ENCODE data around the gene OR4D9. TPM values are rescaled to one million over a fixed set of nuclear protein-coding genes. Genes with fewer than 3 reads are reported as not detected.

Gene OR4D9
- total and polyA plus RNA-seq, 10 of the 15 experiments (the other 5 are each of a cell fraction or from before 2014, with no cell fraction given): not detected

DNA sequence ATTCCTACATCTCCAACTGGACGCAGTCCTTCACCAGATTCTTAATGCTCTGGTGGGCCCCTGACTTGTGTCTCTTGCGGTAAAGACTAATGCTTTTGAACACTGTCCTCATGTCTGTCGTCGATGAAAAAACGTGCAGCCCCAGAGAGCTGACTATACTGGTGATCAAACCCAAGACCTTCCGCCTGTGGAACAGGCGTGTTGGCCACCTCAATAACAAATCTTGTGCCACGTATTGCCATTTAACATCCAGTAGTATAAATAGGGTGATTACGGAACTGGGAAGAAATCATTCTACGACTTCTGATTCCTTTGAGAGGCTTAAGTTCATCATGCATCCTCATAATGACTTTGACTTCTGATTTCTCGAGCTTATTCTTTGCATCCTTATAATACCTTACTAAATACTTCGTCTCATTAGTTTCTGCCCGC lies 45.6 kb downstream of the OR4D9 start (continued):
- TF ChIP-seq, protein P1, sequence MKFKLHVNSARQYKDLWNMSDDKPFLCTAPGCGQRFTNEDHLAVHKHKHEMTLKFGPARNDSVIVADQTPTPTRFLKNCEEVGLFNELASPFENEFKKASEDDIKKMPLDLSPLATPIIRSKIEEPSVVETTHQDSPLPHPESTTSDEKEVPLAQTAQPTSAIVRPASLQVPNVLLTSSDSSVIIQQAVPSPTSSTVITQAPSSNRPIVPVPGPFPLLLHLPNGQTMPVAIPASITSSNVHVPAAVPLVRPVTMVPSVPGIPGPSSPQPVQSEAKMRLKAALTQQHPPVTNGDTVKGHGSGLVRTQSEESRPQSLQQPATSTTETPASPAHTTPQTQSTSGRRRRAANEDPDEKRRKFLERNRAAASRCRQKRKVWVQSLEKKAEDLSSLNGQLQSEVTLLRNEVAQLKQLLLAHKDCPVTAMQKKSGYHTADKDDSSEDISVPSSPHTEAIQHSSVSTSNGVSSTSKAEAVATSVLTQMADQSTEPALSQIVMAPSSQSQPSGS (IDR thresholded peaks at IDR 0.05; ENCODE audit: low read length): 0 out of 2 replicates have a peak, but pooled peaks have one; percentile 27
- TF ChIP-seq STAT1 (conservative IDR thresholded peaks at IDR 0.05) (no peak), PML (IDR thresholded peaks at IDR 0.05; ENCODE audit: low read length) (0 out of 2 replicates have a peak, but pooled peaks have one; percentile 22), SRF (IDR thresholded peaks at IDR 0.05; ENCODE audit: low read depth in 2 of 2, low read length in 2 of 2) (no peak), CREB1 (IDR thresholded peaks at IDR 0.05; ENCODE audit: low read depth) (no peak), RUNX3 (IDR thresholded peaks at IDR 0.05; ENCODE audit: low read length) (no peak; the same call in none of the 2 replicates), EGR1 (IDR thresholded peaks at IDR 0.05; ENCODE audit: borderline replicate concordance in 1 of 2, low read depth in 2 of 2, low read length in 2 of 2) (no peak), BHLHE40 (IDR thresholded peaks at IDR 0.05; ENCODE audit: borderline replicate concordance in 1 of 2, low read depth in 2 of 2, low read length in 1 of 2) (peak in 1 of 2 experiments; percentile 61; a peak in 1 of 4 replicates), DPF2 (IDR thresholded peaks at IDR 0.05) (no peak)
- TF ChIP-seq, protein P2, sequence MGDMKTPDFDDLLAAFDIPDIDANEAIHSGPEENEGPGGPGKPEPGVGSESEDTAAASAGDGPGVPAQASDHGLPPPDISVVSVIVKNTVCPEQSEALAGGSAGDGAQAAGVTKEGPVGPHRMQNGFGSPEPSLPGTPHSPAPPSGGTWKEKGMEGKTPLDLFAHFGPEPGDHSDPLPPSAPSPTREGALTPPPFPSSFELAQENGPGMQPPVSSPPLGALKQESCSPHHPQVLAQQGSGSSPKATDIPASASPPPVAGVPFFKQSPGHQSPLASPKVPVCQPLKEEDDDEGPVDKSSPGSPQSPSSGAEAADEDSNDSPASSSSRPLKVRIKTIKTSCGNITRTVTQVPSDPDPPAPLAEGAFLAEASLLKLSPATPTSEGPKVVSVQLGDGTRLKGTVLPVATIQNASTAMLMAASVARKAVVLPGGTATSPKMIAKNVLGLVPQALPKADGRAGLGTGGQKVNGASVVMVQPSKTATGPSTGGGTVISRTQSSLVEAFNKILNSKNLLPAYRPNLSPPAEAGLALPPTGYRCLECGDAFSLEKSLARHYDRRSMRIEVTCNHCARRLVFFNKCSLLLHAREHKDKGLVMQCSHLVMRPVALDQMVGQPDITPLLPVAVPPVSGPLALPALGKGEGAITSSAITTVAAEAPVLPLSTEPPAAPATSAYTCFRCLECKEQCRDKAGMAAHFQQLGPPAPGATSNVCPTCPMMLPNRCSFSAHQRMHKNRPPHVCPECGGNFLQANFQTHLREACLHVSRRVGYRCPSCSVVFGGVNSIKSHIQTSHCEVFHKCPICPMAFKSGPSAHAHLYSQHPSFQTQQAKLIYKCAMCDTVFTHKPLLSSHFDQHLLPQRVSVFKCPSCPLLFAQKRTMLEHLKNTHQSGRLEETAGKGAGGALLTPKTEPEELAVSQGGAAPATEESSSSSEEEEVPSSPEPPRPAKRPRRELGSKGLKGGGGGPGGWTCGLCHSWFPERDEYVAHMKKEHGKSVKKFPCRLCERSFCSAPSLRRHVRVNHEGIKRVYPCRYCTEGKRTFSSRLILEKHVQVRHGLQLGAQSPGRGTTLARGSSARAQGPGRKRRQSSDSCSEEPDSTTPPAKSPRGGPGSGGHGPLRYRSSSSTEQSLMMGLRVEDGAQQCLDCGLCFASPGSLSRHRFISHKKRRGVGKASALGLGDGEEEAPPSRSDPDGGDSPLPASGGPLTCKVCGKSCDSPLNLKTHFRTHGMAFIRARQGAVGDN (IDR thresholded peaks at IDR 0.05): peak; percentile 45; the same call in 1 of the 2 replicates

All from GM12878 (cell line).